CD4-positive, alpha-beta memory T cell (primary cell): Measurements from ENCODE around the gene PTPRN. TPM values are rescaled to one million over a fixed set of nuclear protein-coding genes. Genes with fewer than 3 reads are reported as not detected.
A peak's percentile ranks its signal among the peaks of the same experiment; 100 is the strongest.

Experiments
- CTCF ChIA-PET: fragments of 350-600 bp; sonication (Branson Sonifier 250); formaldehyde crosslinking; loops from one replicate; lab custom pipeline; 2021; ENCODE audit warnings: inconsistent platforms; ENCODE audit not compliant: partially characterized antibody; lab: Charles Lee
- POLR2A ChIA-PET: fragments of 350-600 bp; sonication (Branson Sonifier 250); formaldehyde crosslinking; loops from one replicate; lab custom pipeline; 2021; ENCODE audit not compliant: partially characterized antibody; lab: Charles Lee
- DNase-seq, 5 donors: peaks; one replicate each; pipeline versions ENCODE4 v3.0.0 to v3.0.0-alpha.2; 2020 to 2022; ENCODE audit warnings: mixed read lengths in 1 of 5
- H3K27ac ChIP-seq: one replicate; pipeline ENCODE4 v1.7.0; 2013; ENCODE audit warnings: low read depth, low read length
- H3K27me3 ChIP-seq: 2 replicates; pipeline ENCODE4 v1.7.0; 2013; ENCODE audit warnings: mild to moderate bottlenecking, low read length, moderate library complexity; ENCODE audit not compliant: insufficient read depth
- H3K36me3 ChIP-seq: 2 replicates; pipeline ENCODE4 v1.7.0; 2013; ENCODE audit warnings: mild to moderate bottlenecking, low read length, moderate library complexity; ENCODE audit not compliant: insufficient read depth
- H3K4me1 ChIP-seq: 2 replicates; pipeline ENCODE4 v1.7.0; 2013; ENCODE audit warnings: mild to moderate bottlenecking, low read length, moderate library complexity; ENCODE audit not compliant: insufficient read depth
- H3K4me3 ChIP-seq, 2 donors: one replicate each; pipeline ENCODE4 v1.7.0; 2013; ENCODE audit warnings: low read length in 2 of 2, mild to moderate bottlenecking in 1 of 2
- H3K9me3 ChIP-seq, 2 donors: one replicate each; pipeline ENCODE4 v1.7.0; 2013; ENCODE audit warnings: low read length in 2 of 2, control low read depth in 1 of 2; ENCODE audit not compliant: control insufficient read depth in 1 of 2
- H3K27ac Mint-ChIP-seq, 7 donors: one replicate each; pipeline ENCODE4 v1.8.0; 2020 to 2021; ENCODE audit warnings: mixed read lengths in 7 of 7, mild to moderate bottlenecking in 6 of 7, inconsistent platforms in 3 of 7, moderate library complexity in 3 of 7
- H3K27me3 Mint-ChIP-seq, 2 donors: one replicate each; pipeline ENCODE4 v1.8.0; 2020 to 2021; ENCODE audit warnings: mixed read lengths in 2 of 2
- H3K36me3 Mint-ChIP-seq, 2 donors: one replicate each; pipeline ENCODE4 v1.8.0; 2020 to 2021; ENCODE audit warnings: mixed read lengths in 2 of 2, inconsistent platforms in 1 of 2, mild to moderate bottlenecking in 1 of 2
- H3K4me1 Mint-ChIP-seq, 4 donors: one replicate each; pipeline ENCODE4 v1.8.0; 2020 to 2021; ENCODE audit warnings: mixed read lengths in 4 of 4, mild to moderate bottlenecking in 1 of 4
- H3K4me3 Mint-ChIP-seq, 8 donors: one replicate each; pipeline ENCODE4 v1.8.0; 2020 to 2021; ENCODE audit warnings: mixed read lengths in 8 of 8, mild to moderate bottlenecking in 7 of 8, moderate library complexity in 6 of 8, inconsistent platforms in 3 of 8
- H3K9me3 Mint-ChIP-seq, 8 donors: one replicate each; pipeline ENCODE4 v1.8.0; 2020 to 2021; ENCODE audit warnings: mixed read lengths in 8 of 8, mild to moderate bottlenecking in 5 of 8, inconsistent platforms in 3 of 8, moderate library complexity in 1 of 8
- intact Hi-C: fragments of 100-400 bp; cut with micrococcal nuclease; formaldehyde crosslinking; loops from one replicate; pipeline ENCODE4 v1.15.1; 2023
- polyA plus RNA-seq, 2 donors: library from polyadenylated mRNA; unstranded; fragments of 300-500 nt; fragmentation: Illumina TruSeq; gene quantifications; one replicate each; pipeline ENCODE4 v1.2.3, GENCODE V29; 2021
- total RNA-seq, 2 experiments: library from RNA; stranded (reverse); gene quantifications; one replicate each; pipeline ENCODE4 v1.2.3, GENCODE V29; 2021

Gene PTPRN
- total and polyA plus RNA-seq, 4 experiments from 2014 or later: 0.31 TPM; not detected in 3

DNA sequence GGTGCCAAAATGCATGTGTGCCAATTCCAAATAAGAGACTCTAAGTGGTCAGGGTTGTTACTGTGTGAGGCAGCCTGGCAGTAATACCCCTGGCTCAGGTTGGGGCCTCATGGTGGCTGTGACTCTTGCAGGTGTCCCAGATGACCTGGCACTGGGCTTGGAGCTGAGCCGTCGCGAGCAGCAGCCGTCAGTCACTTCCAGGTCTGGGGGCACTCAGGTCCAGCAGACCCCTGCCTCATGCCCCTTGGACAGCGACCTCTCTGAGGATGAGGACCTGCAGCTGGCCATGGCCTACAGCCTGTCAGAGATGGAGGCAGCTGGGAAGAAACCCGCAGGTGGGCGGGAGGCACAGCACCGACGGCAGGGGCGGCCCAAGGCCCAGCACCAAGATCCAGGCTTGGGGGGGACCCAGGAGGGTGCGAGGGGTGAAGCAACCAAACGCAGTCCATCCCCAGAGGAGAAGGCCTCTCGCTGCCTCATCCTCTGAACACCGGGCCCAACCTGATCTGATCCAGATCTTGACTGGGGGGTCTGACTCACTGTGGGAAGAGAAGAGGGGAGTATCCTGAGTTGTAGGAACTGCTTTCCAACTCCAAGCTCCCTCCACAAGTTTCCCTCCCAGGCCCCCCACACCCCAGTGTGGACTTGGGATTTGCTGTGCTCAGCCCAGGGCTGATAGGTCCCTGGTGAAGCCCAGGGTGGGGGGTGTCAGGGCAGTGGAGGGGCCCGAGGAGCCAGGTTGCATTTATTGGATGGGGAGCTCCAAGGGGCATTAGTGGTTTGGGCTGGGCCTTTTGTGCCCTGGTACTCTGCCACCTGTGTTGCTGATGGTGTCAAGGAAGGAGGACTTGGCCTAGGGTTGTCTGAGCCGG, 24.5 kb downstream of the PTPRN start:
- Mint-ChIP-seq H3K27me3 (no peaks in the 10 kb centered on the region), H3K36me3 (peaks cover 33 to 59% of the 10 kb centered on the region in 2 donors), H3K9me3 (no peaks in the 10 kb centered on the region), H3K27ac (peak overlapping the region in 1 of 7 donors; percentile 48), H3K4me1 (peaks cover 3 to 29% (median 21%) of the 10 kb centered on the region in 4 donors), H3K4me3 (no peak overlapping the region)
- peaks cover 19% of the 10 kb centered on the region for H3K4me1 ChIP-seq
- H3K27ac ChIP-seq: no peak overlapping the region
- no peak overlapping the region for H3K4me3 ChIP-seq
- peaks cover 53% of the 10 kb centered on the region for H3K36me3 ChIP-seq
- no peaks in the 10 kb centered on the region for H3K27me3 ChIP-seq
- intact Hi-C loops: no loop called here
- peak in 1 of 5 donors; percentile 35 for DNase-seq
- POLR2A ChIA-PET: interaction anchor here (2.9 to 10.9 kb wide), 2 partner anchors 11 to 33 kb away, joined by 13 to 338 read pairs; partner anchors contain the start of genes TUBA4A and TUBA4B
- H3K9me3 ChIP-seq: no peaks in the 10 kb centered on the region
- CTCF ChIA-PET: interaction anchor here (1.4 to 14.0 kb wide), 3 partner anchors 9 to 65 kb away, joined by 3 to 208 read pairs (median 13); no protein-coding TSS in a partner anchor

DNA sequence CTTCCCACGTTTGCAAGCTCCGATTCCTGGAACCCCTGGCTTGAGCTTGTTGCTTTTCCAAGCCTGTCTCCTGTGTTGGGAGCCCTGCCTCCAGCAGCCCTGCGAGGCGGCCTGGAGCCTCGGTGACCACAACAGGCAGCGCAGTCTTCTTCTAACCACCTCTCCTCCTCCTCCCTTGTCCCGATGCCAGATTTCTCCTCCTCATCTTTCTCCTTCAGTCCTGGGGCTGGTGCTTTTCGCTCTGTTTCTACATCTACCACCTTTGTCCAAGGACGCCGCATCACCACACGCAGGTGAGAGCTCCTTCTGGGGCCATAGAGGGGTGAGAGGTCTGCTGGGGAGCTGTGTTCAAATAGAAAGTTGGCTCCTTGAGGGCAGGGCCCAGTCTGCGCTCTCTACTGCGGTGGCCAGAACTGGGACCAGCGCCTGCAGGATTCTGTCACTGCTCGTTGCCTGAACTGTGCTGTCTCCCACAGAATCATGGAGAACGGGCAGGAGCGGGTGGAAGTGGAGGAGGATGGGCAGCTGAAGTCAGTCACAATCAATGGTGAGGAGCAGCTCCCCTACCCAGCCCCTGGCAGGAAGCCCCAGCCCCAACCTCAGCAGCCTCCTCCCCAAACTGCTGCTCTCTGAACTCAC, 26.1 kb downstream of the PTPRN start:
- H3K4me3 ChIP-seq: no peak overlapping the region
- H3K27ac Mint-ChIP-seq: peak overlapping the region in 5 of 7 donors; percentile 2 to 87 (median 57)
- H3K27me3 ChIP-seq: no peaks in the 10 kb centered on the region
- H3K36me3 ChIP-seq: peaks cover 53% of the 10 kb centered on the region
- CTCF ChIA-PET: interaction anchor here (1.0 to 14.0 kb wide), 4 partner anchors 10 to 123 kb away, joined by 3 to 208 read pairs (median 9); no protein-coding TSS in a partner anchor
- H3K36me3 Mint-ChIP-seq: peaks cover 34 to 63% of the 10 kb centered on the region in 2 donors
- POLR2A ChIA-PET: interaction anchor here (0.6 to 10.9 kb wide), 6 partner anchors 9 to 52 kb away, joined by 3 to 338 read pairs (median 38); partner anchors contain the start of genes ANKZF1, ATG9A, GLB1L and STK16
- H3K4me3 Mint-ChIP-seq: peak overlapping the region in 1 of 8 donors; percentile 25
- H3K4me1 Mint-ChIP-seq: peaks cover 9 to 42% (median 33%) of the 10 kb centered on the region in 4 donors
- H3K9me3 ChIP-seq: no peaks in the 10 kb centered on the region
- no peaks in the 10 kb centered on the region for H3K27me3 Mint-ChIP-seq
- peaks cover 31% of the 10 kb centered on the region for H3K4me1 ChIP-seq
- peak in 1 of 5 donors; percentile 18 for DNase-seq
- no peak overlapping the region for H3K27ac ChIP-seq
- intact Hi-C loops: no loop called here
- no peaks in the 10 kb centered on the region for H3K9me3 Mint-ChIP-seq

DNA sequence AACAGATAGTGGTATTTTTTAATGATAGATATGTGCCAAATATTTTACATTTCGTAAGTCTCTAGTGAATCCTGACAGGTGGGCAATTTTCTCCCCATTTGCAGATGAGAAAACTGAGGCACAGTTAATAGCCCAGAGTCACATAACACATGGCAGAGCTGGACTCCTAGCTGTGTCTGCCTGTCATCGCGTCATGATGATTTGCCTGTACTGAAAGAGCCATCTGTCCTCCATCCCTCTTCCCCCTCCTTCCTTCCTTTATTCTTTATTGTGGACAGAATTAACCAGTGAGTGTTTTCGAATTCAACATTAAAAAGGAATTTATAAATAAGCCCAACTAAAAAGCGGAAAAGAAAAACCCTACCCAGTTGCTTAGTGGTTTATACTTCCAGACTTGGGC, 26.8 kb downstream of the PTPRN start:
- Mint-ChIP-seq H3K27me3 (no peaks in the 10 kb centered on the region), H3K9me3 (no peaks in the 10 kb centered on the region), H3K27ac (peak overlapping the region in 6 of 7 donors; percentile 39 to 100 (median 74)), H3K4me1 (peaks cover 15 to 49% (median 40%) of the 10 kb centered on the region in 4 donors), H3K36me3 (peaks cover 34 to 62% of the 10 kb centered on the region in 2 donors), H3K4me3 (no peak overlapping the region)
- no peak overlapping the region for H3K4me3 ChIP-seq
- no peak for DNase-seq
- peaks cover 38% of the 10 kb centered on the region for H3K4me1 ChIP-seq
- no peaks in the 10 kb centered on the region for H3K27me3 ChIP-seq
- no peaks in the 10 kb centered on the region for H3K9me3 ChIP-seq
- peaks cover 53% of the 10 kb centered on the region for H3K36me3 ChIP-seq
- intact Hi-C loops: no loop called here
- CTCF ChIA-PET: interaction anchor here (1.2 to 14.0 kb wide), 4 partner anchors 11 to 123 kb away, joined by 3 to 208 read pairs (median 8); no protein-coding TSS in a partner anchor
- H3K27ac ChIP-seq: no peak overlapping the region
- POLR2A ChIA-PET: interaction anchor here (0.6 to 10.9 kb wide), 5 partner anchors 10 to 76 kb away, joined by 3 to 338 read pairs (median 64); partner anchors contain the start of genes ANKZF1, ATG9A, GLB1L and STK16

DNA sequence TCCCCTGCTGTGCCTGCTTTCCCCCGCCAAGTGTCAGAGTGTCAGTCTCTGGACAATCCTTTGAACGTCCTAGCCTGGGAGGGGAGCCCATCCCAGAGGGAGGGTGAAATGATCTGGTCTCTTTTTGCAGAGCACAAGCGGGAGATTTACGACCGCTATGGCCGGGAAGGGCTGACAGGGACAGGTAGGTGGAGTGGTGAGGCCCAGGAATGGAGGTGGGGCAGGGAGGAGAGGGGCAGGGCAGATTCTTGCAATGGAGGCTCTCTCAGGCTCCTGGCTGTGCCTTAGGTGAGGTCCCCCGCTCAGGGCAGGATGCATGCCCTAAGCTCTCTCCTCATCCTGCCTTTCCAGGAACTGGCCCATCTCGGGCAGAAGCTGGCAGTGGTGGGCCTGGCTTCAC, 27.6 kb downstream of the PTPRN start:
- CTCF ChIA-PET: interaction anchor here (1.3 to 14.0 kb wide), 5 partner anchors 12 to 122 kb away, joined by 3 to 208 read pairs (median 9); partner anchors contain the start of genes GLB1L and STK16

DNA sequence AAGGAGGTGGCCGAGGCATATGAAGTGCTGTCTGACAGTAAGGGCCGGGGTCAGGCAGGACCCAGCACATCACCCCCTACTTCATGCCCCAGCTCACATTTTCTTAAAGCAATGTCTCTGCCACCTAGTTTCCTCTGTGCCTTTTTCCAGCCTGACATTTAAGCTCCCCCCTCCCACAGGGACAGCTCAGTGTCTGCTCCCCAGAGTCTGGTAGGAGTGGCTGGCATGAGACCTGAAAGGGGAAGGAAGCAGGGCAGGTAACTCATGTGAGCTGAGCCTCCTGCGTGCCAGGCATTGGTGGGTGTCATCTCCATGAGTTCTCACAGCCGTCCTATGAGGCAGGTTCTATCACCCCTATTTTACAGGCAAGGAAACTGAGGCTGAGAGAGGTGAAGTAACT, 28.6 kb downstream of the PTPRN start:
- Histone ChIP-seq H3K27ac (peak overlapping the region; percentile 98), H3K9me3 (no peaks in the 10 kb centered on the region), H3K4me3 (no peak overlapping the region), H3K36me3 (peaks cover 50% of the 10 kb centered on the region), H3K4me1 (peaks cover 40% of the 10 kb centered on the region), H3K27me3 (no peaks in the 10 kb centered on the region)
- Mint-ChIP-seq H3K27me3 (no peaks in the 10 kb centered on the region), H3K4me1 (peaks cover 17 to 51% (median 42%) of the 10 kb centered on the region in 4 donors), H3K4me3 (peak overlapping the region; percentile 13 to 98 (median 96)), H3K27ac (peak overlapping the region; percentile 96 to 100 (median 99)), H3K36me3 (peaks cover 34 to 54% of the 10 kb centered on the region in 2 donors), H3K9me3 (no peaks in the 10 kb centered on the region)
- intact Hi-C loops: no loop called here
- peak in 1 of 5 donors; percentile 23 for DNase-seq
- ChIA-PET POLR2A (interaction anchor here (0.9 to 10.9 kb wide), 9 partner anchors 12 to 612 kb away, joined by 3 to 338 read pairs (median 35); partner anchors contain the start of genes ABCB6, ANKZF1, ATG9A and CNPPD1), CTCF (interaction anchor here (1.3 to 14.0 kb wide), 8 partner anchors 13 to 121 kb away, joined by 3 to 208 read pairs (median 11); partner anchors contain the start of genes GLB1L, STK16, TUBA4A and TUBA4B)

More for the DNA sequence above, 27.6 kb downstream of the PTPRN start:
- H3K27me3 ChIP-seq: no peaks in the 10 kb centered on the region
- peaks cover 17 to 51% (median 42%) of the 10 kb centered on the region in 4 donors for H3K4me1 Mint-ChIP-seq
- peak overlapping the region; percentile 98 for H3K27ac ChIP-seq
- no peak overlapping the region for H3K4me3 ChIP-seq
- peak in 1 of 5 donors; percentile 26 for DNase-seq
- H3K9me3 Mint-ChIP-seq: no peaks in the 10 kb centered on the region
- no peaks in the 10 kb centered on the region for H3K9me3 ChIP-seq
- POLR2A ChIA-PET: interaction anchor here (1.2 to 10.9 kb wide), 6 partner anchors 11 to 105 kb away, joined by 4 to 338 read pairs (median 64); partner anchors contain the start of genes ABCB6, ANKZF1, ATG9A and CNPPD1
- H3K36me3 Mint-ChIP-seq: peaks cover 34 to 60% of the 10 kb centered on the region in 2 donors
- intact Hi-C loops: no loop called here
- no peaks in the 10 kb centered on the region for H3K27me3 Mint-ChIP-seq
- H3K27ac Mint-ChIP-seq: peak overlapping the region; percentile 47 to 100 (median 99)
- H3K4me1 ChIP-seq: peaks cover 40% of the 10 kb centered on the region
- peak overlapping the region in 1 of 8 donors; percentile 34 for H3K4me3 Mint-ChIP-seq
- H3K36me3 ChIP-seq: peaks cover 53% of the 10 kb centered on the region

DNA sequence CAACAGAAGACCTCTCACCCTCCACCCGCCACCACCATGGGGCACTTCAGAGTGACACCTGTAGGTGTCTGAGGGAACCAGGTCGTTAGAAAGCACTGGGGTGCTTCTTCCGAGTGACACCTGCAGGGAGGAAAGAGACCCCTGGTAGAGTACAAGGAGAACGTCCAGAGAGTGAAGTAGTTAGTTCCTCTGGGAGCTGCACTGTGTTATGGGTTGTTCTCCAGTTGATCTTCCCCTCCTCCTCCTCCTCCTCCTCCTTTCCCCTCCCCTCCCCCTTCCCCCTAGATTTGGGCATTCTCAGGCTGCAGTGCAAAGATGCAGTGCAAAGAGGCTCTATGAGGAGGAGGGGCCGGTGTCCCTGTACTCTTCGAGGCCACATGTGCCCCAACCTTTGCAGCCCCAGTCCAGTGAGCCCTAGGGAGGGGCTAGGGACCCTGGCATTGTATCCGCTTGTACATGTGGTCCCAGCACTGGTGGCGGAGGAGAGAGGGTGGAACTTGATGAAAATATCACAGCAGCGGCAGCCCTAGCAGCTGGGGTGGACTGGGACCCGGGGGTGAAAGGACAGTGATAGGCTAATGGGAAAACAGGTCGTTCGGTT, 29.2 kb downstream of the PTPRN start:
- H3K4me1 Mint-ChIP-seq: peaks cover 17 to 51% (median 40%) of the 10 kb centered on the region in 4 donors
- DNase-seq: peak in 1 of 5 donors; percentile 59
- peaks cover 30 to 47% of the 10 kb centered on the region in 2 donors for H3K36me3 Mint-ChIP-seq
- H3K27ac Mint-ChIP-seq: peak overlapping the region; percentile 96 to 100 (median 99)
- Histone ChIP-seq H3K4me1 (peaks cover 40% of the 10 kb centered on the region), H3K27ac (peak overlapping the region; percentile 98), H3K27me3 (no peaks in the 10 kb centered on the region), H3K36me3 (peaks cover 44% of the 10 kb centered on the region), H3K9me3 (no peaks in the 10 kb centered on the region), H3K4me3 (peak overlapping the region; percentile 48 to 71)
- CTCF ChIA-PET: interaction anchor here (1.1 to 14.0 kb wide), 7 partner anchors 13 to 69 kb away, joined by 3 to 208 read pairs (median 13); partner anchors contain the start of genes ANKZF1, ATG9A, GLB1L and STK16
- no peaks in the 10 kb centered on the region for H3K27me3 Mint-ChIP-seq
- intact Hi-C loops: loop anchor here (1.0 to 10.0 kb wide), 10 partner anchors 15 to 385 kb away; partner anchors contain the start of genes ANKZF1, ATG9A, CHPF and NHEJ1
- no peaks in the 10 kb centered on the region for H3K9me3 Mint-ChIP-seq
- H3K4me3 Mint-ChIP-seq: peak overlapping the region; percentile 88 to 98 (median 96)
- POLR2A ChIA-PET: interaction anchor here (0.5 to 10.9 kb wide), 18 partner anchors 12 to 612 kb away, joined by 3 to 338 read pairs (median 10); partner anchors contain the start of genes ABCB6, ANKZF1, ATG9A and CNPPD1
